Stromal cell of bone marrow (primary cell): Measurements from ENCODE around the gene CDK9.

Experiments used
- DNase-seq: peaks from one replicate; pipeline ENCODE4 v3.0.0-alpha.2; 2012; ENCODE audit warnings: low read depth

Gene CDK9

DNA sequence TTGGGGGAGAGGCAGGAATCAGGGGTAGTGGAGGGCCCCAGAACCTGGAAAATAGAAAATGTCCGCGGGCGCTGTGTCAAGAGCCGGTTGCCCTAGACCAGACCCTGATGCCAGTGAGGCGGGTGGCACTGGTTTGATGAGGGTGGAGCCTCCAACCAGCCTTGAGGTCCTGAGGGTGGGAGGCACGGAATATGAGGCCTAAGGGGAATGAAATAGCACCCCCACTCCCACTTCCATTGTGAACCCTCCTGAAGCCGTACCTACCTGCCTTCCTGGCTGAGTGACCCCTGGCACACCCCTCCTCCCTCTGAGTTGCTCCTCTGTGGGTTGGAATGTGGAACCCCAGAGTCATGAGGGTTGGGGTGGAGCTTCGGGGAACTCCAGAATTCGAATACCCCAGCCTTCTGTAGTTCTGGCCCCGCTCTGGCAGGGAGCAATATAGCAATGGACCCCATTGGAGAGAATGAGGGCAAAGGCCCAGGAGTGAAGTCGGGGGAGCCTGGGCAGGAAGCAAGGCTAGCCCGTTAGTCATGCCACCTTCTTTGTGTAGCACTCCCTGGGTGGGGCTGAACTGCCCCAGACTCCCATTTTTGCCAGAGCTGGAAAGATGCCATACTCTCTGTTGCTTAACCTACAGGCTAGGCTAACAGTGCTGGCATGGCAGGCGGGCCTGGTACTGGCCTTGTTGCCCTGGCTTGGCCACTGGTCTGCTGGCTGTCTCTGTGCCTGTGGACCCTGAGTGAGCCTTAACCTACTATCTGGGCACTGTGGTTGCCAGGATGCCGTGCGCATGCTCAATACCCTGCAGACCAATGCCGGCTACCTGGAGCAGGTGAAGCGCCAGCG lies 17.9 kb downstream of the CDK9 start:
- DNase-seq: peak; percentile 33

- no peak for DNase-seq
Observed at GRCh38 chr9:127805620-127806019, 19.8 kb downstream of the CDK9 start.

- no peak for DNase-seq
Observed at GRCh38 chr9:127806871-127807270, 21.0 kb downstream of the CDK9 start.

DNA sequence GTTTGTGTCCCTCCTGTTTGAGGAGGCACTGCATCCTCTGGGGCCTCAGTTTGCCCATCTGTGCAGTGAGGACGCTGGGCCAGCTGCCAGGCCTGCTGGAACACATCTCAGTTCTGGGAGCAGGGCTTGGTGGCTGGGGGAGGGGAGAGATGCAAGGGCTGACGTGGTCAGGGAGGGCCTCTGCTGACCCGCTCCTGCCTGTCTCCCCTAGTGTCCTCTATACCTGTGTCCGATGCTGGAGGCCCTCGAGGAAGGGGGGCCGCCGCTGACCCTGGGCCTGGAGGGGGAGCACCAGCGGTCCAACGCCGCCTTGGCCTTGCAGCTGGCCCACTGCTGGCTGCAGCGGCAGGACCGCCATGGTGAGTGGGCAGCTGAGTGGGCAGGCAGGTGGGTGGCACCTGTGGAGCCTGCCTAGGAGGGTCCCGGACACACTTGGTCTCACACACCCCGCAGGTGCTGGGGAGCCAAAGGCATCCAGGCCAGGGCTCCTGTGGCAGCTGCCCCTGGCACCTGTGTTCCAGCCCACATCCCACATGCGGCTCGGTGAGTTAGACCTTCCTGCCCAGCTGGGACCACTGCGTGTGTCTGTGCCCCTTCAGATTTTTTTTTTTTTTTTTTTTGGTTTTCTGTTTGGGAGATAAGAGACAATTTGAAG lies 22.6 kb downstream of the CDK9 start:
- no peak for DNase-seq

- DNase-seq: no peak
Observed at GRCh38 chr9:127809002-127809539, 23.2 kb downstream of the CDK9 start.

DNA sequence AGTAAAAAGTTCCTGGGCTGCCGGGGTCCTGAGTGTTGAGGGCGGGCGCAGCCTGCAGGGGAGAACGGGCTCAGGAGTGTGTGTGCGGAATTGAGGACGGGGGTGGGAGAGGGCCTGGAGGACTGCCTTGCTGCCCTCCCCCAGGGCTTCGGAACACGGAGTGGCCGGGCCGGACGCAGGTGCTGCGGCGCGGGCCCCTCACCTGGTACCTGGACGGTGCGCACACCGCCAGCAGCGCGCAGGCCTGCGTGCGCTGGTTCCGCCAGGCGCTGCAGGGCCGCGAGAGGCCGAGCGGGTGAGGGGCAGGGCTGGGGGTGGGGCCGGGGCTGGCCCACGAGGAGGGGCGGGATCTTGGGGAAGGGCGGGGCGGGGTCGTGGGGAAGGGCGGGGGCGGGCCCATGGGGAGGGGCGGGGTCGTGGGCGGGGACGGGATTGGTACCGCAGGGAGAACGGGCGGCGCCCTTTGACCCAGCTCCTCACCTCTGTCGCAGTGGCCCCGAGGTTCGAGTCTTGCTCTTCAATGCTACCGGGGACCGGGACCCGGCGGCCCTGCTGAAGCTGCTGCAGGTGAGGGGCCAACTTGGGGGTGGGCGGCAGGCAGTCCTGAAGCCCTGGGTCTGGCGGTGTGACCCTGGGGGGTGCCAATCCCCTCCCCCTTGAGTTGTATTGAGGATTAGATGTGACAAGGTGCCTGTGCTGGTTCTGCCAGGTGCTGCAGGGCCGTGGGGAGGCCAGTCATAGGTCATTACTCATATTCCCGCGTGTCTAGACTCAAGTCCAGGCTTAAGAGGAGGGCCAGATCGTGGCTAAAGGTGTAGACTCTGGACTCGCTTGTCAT lies 23.9 kb downstream of the CDK9 start:
- DNase-seq: no peak

GRCh38 chr9:127810378-127811187 lies 24.7 kb downstream of the CDK9 start:
- DNase-seq: no peak

GRCh38 chr9:127812011-127812410 lies 26.2 kb downstream of the CDK9 start:
- DNase-seq: no peak

DNA sequence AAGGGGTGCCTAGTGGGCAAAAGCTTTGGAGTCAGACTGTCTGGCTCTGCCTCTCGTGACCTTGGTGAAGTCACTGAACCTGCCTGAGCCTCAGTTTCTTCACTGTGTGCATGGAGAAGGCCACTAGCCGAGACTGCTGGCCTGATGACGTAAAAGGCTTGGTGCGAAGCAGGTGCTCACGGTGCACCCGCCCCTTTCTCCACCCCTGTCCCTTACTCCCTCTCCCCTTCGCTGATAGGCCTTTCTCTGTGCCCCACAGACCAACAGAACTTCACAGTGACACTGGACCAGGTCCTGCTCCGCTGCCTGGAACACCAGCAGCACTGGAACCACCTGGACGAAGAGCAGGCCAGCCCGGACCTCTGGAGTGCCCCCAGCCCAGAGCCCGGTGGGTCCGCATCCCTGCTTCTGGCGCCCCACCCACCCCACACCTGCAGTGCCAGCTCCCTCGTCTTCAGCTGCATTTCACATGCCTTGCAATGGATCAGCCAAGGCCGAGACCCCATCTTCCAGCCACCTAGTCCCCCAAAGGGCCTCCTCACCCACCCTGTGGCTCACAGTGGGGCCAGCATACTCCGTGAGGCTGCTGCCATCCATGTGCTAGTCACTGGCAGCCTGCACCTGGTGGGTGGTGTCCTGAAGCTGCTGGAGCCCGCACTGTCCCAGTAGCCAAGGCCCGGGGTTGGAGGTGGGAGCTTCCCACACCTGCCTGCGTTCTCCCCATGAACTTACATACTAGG lies 27.3 kb downstream of the CDK9 start:
- no peak for DNase-seq

GRCh38 chr9:127813686-127814226 lies 27.9 kb downstream of the CDK9 start:
- no peak for DNase-seq

DNA sequence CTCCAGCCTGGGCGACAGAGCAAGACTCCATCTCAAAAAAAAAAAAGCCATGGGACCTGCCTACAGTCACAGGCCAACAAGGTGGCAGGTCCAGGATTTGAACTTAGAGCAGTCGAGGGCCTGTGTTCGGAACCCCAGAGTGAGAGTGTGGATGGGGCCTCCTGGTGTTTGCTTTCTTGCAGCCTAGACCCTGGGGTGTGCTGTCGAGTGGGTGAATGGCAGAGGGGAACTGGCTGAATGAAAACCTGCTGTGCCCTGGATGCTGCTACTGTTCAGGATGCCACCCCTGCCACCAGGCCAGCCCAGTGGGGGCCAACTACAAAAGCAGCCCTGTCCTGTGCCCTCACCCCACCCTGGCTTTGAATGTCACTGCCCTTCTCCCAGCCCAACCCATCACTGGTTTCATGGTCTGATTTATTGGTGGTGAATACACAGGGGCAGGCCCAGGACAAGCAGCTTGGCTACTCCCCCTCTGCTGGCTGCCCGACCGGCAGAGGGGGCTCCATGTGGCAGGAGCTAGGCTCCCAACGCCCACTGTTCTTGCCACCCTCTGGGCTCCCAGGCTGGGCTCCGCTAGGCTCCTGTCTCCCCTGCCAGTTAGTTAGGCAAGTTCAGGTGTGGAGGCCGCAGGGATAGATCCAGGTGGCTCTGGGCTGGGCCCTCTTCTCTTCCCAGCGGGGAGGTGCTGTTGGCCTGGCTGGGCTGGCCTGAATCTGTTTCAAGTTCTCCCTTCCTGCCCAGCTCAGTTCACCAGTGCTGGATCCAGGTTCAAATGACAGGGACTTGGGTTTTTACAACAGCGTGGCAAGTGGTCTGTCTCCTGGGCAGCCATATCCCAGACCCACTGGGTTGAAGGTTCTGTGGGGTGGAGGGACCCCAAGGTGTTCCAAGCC lies 29.0 kb downstream of the CDK9 start:
- DNase-seq: no peak

DNA sequence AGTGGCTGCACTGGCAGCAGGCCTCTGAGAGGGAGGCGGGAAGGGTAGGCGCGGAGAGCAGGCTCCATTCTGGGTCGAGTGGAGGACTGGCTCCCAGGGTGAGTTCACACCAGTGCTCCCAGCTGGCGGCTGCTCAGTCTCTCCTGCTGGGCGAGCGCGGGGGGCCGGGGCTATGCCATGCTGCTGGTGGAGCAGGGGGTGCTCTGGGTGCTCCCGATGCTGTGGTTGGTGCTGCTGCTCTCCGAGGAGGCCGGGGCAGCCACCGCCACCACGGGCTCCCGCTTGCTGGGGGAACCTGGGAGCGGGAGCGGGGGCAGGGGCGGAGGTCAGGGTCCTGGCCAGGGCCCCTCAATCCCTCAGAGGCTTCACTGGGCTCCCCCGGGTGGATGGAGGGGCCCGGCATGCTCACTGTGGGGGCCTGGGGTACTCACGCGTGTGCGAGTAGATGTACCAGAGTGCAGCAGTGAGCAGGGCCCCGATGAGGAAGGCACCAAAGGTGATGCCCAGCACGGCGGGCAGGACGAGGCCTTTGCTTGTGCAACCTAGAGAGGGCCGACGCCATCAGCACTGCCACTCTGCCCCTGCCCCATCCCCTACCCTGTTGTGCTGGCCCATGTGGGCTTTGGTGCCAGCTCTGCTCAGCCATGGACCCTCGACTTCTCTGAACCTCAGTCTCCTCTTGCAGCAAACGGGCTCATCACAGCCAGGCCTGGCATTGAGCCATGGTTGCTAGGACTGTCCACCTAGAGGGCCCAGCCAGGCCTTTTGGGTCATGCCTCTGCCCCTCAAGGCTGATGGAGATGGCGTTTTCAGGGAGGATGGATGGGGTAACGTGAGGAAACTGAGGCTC lies 29.9 kb downstream of the CDK9 start:
- no peak for DNase-seq

DNA sequence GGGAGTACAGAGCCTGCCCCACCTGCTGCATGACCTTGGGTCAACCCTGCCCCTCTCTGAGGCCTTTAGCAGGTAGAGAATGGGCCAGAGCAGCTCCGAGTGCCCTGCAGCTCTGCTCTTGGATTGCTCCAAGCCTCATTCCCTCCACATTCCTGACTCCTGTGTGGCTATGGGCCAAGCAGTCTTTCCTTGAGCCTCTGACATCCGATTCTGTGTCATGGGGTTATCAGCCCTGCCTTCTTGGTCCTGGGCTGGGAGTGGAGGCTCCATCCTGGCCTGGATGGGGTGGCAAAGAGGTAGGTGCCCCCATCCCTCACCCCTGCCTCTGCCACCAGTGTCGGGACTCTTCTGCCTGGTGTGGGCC lies 30.5 kb downstream of the CDK9 start:
- no peak for DNase-seq

DNA sequence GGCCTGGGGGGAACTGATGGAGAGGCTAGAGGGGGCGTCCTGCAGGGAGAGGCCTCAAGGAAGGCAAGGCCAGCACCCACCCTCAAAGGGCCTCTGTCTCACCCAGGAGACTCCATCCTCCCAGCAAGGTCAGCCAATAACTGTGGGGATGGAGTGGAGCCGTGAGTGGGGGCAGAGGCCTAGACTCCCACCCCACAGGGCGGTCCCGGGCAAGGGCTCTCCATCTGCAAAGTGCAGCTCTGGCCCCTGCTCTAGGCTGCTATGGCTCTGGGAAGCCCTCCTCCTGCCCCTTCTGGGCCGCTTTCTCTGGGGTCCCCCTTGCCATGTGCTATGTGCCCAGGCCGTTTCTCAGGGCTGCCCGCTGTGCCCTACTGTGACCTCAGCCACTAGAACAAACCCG lies 30.9 kb downstream of the CDK9 start:
- DNase-seq: no peak

DNA sequence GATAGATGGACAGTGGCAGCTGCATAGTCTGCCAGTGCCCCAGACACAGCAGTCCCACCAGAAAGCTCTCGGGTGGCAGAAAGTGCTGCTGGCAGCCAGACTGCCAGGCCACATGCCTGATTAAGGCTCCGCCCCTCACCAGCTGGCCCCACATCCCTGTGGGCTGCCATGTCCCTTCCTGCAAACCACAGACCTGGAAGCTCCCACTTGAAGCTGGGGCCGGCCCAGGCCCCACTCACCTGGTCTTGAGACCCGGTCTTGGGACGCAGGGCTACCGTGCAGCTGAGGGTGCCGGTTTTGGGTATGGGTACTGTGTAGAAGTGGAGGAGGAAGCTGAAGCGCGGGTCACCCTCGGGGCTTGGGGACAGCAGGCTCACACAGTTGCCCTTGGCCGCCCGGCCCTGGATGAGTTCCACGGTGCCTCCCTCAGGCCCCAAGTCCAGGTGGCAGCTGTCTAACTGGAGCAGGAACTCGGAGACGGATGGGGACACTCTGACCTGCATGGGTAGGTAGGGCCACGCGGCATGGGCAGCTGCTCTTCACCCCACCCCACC lies 32.1 kb downstream of the CDK9 start:
- no peak for DNase-seq

DNA sequence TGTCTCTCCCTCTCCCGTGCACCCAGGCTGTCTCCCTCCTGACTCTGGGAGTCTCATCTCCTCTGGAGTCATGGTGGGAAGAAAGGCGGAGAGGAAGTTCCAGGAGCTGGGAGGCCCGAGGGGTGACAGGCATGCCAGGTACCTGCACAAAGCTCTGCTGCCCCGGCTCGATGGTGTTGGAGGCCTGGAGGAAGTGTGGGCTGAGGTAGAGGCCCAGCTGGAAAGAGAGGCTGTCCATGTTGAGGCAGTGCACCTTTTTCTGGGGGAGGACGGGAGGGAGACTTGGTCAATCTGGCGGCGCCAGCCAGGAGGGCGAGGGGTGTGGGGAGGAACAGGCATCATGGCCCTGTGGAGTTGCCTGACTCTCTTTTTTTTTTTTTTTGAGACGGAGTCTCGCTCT lies 32.7 kb downstream of the CDK9 start:
- DNase-seq: no peak

DNA sequence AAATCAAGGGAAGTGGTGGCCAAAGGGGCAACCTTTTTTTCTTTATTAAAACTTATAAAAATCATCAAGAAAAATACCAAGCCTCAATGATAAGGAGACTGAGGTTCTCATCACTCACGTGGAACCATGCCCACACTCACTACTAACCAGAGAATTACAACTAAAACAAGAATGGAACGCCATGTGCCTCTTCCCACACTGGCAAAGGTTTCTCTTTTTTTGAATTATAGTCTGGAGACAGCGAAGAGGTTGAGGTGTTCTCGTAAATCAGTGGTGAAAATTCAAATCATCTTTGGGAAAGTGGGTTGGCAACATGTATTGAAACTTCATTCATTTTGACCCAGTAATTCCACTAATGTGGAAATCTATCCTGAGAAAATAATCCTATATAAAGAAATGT lies 36.3 kb downstream of the CDK9 start:
- no peak for DNase-seq

- DNase-seq: no peak
Observed at GRCh38 chr9:127825319-127826051, 39.7 kb downstream of the CDK9 start.
